Activated CD4-positive, CD25-positive, alpha-beta regulatory T cell treated with anti-CD3 and anti-CD28 coated beads, Interleukin-2, amount 50 U/mL, for 72 hours (primary cell): ENCODE data around the gene RAE1.
"Not testable (repeated sequence)": the region's sequence is repeated elsewhere in the genome, so short reads cannot be mapped to it uniquely, and the experiment has no call there.

Source experiments
- DNase-seq: peaks from one replicate; pipeline ENCODE4 v3.0.0; 2021

Gene RAE1

DNA sequence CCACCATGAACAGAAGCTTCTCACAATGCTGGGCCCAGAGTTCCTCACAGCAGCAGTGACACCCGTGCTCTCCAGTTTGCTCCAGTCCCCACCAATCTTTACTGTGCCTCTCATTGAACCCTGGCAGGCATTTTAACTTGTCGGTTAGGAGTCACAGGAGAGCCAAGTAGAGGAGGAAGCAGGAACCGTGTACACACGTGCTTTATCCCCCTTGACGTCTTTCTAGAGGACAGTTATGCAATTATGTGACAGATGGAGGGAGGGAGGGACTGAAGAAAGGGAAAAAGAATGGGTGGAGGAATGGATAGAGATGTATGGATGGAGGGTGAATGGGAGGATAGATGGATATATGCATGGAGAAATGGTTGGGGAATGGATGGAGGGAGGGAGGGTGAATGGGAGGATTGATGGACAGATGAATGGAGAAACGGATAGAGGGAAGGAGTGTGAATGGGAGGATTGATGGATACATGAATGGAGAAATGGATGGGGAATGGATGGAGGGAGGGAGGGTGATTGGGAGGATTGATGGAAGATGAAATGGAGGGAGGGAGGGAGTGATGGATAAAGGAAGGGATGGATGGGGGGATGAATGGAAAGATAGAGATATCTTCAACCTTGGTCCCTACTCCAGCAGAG lies 66.1 kb downstream of the RAE1 start:
- DNase-seq = no peak

GRCh38 chr20:57417830-57418780 lies 67.0 kb downstream of the RAE1 start:
- no peak for DNase-seq

GRCh38 chr20:57419479-57419878 lies 68.4 kb downstream of the RAE1 start:
- not testable (repeated sequence) for DNase-seq

- DNase-seq = no peak
Observed at GRCh38 chr20:57420571-57421252, 69.7 kb downstream of the RAE1 start.

GRCh38 chr20:57421253-57422220 lies 70.5 kb downstream of the RAE1 start:
- DNase-seq = no peak

DNA sequence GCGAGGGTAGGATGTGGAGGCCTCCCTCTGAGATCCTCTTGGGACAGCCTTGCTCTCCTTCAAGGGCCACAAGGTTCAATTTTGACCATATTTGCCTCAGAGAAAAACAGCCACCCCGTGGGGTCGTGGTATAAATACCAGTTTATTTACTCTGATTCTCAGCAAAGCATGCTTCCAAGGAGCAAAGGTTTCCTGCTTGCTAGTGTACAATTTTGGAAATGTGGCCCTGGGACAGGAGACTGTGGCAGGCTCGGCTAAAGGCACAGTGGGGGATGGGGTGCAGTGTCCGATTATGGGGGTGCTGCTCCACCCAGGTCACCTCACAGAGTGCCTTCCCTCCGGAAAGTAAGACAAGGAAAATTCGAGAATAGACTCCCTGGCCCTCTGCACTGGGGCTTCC lies 71.2 kb downstream of the RAE1 start:
- no peak for DNase-seq

GRCh38 chr20:57425150-57426013 lies 74.3 kb downstream of the RAE1 start:
- DNase-seq = no peak

DNA sequence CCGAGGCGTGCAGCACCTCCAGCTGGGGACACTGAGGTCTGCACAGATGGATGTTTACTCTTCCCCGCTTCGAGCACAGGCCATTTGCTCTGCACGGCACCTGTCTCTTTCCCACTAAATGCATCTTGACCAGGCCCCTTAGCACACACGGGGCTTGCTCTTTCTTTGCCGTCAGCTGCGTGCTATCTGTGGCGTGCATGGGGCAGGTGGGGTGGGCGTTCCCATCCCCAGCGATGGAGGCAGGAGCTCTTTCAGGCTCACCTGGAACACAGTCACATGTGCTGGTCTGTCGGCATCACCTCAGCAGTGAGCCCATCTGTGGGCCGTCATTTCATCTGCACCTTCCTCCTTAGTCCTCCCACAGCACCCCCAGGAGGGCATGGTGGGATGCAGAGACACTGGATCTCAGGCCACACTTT lies 75.2 kb downstream of the RAE1 start:
- DNase-seq = no peak

GRCh38 chr20:57426831-57427230 lies 75.8 kb downstream of the RAE1 start:
- no peak for DNase-seq

- no peak for DNase-seq
Observed at GRCh38 chr20:57428324-57429158, 77.5 kb downstream of the RAE1 start.
